ENCODE results near the gene TCF7L2.

DNA sequence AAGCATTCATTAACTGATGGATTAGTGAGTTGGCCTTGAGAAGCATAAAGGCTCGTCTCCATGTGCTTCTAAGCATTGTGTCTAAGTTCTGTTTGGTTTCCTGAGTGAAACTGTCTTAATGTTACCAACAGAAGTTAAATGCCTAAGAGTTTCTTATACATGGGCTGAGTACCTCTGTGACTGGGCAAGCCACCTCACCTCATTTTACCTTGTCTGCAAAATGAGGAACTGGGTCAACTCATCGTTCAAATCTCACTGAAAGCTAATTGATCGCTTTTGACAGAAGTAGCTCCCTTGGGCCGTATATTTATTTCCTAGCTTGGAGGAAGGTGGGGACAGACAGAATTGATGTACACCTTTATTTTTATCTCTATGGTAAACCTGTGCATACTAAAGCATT lies 88.9 kb downstream of the TCF7L2 start:
- TF ChIP-seq, protein P1, sequence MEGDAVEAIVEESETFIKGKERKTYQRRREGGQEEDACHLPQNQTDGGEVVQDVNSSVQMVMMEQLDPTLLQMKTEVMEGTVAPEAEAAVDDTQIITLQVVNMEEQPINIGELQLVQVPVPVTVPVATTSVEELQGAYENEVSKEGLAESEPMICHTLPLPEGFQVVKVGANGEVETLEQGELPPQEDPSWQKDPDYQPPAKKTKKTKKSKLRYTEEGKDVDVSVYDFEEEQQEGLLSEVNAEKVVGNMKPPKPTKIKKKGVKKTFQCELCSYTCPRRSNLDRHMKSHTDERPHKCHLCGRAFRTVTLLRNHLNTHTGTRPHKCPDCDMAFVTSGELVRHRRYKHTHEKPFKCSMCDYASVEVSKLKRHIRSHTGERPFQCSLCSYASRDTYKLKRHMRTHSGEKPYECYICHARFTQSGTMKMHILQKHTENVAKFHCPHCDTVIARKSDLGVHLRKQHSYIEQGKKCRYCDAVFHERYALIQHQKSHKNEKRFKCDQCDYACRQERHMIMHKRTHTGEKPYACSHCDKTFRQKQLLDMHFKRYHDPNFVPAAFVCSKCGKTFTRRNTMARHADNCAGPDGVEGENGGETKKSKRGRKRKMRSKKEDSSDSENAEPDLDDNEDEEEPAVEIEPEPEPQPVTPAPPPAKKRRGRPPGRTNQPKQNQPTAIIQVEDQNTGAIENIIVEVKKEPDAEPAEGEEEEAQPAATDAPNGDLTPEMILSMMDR (conservative IDR thresholded peaks at IDR 0.05; ENCODE audit: low read length), result no peak
- TF ChIP-seq EZH2phosphoT487 (IDR thresholded peaks at IDR 0.05; ENCODE audit: borderline replicate concordance, low read depth, low read length), result no peak
